ENCODE results near the gene ATP13A4.

The ATP13A4 gene

GRCh38 chr3:193391902-193392301 lies 162.8 kb downstream of the ATP13A4 start:
- DNase-seq (ENCODE audit: low spot score): no peak

GRCh38 chr3:193389335-193389734 lies 165.4 kb downstream of the ATP13A4 start:
- DNase-seq (ENCODE audit: low spot score): no peak

- no peak for DNase-seq (ENCODE audit: low spot score)
These were observed 166.3 kb downstream of the ATP13A4 start for GRCh38 chr3:193388361-193388760.

- DNase-seq (ENCODE audit: low spot score): no peak
These were observed 167.1 kb downstream of the ATP13A4 start for GRCh38 chr3:193387596-193387995.

GRCh38 chr3:193378706-193379105 lies 176.0 kb downstream of the ATP13A4 start, which contains the start of gene ATP13A5:
Gene ATP13A5 (minus strand): TSS chr3:193378753. CDS start chr3:193378725, 28 bp downstream.
- DNase-seq (ENCODE audit: low spot score): no peak

- DNase-seq (ENCODE audit: low spot score): no peak
These were observed 177.1 kb downstream of the ATP13A4 start for GRCh38 chr3:193377591-193377990.

- DNase-seq (ENCODE audit: low spot score): no peak
These were observed 179.1 kb downstream of the ATP13A4 start for GRCh38 chr3:193375614-193376013.

- DNase-seq (ENCODE audit: low spot score): no peak
These were observed 181.9 kb downstream of the ATP13A4 start for GRCh38 chr3:193372783-193373182.

GRCh38 chr3:193367868-193368267 lies 186.8 kb downstream of the ATP13A4 start:
- no peak for DNase-seq (ENCODE audit: low spot score)

- no peak for DNase-seq (ENCODE audit: low spot score)
These were observed 197.4 kb downstream of the ATP13A4 start for GRCh38 chr3:193357291-193357690.

- no peak for DNase-seq (ENCODE audit: low spot score)
These were observed 200.3 kb downstream of the ATP13A4 start for GRCh38 chr3:193354423-193354822.
